HepG2 (cell line): ENCODE results near the gene ZNF747. TPM values are rescaled to one million over a fixed set of nuclear protein-coding genes. Genes with fewer than 3 reads are reported as not detected.
A peak's percentile ranks its signal among the peaks of the same experiment; 100 is the strongest.

Experiments used
- BRCA1 ChIP-seq: sonication (generic); formaldehyde crosslinking; IDR thresholded peaks from 2 replicates; pipeline ENCODE4 v1.4.0; 2020; ENCODE audit warnings: missing genetic modification reagents
- CAMTA2 ChIP-seq: sonication (generic); formaldehyde crosslinking; IDR thresholded peaks from 2 replicates; pipeline ENCODE4 v1.4.0; 2020; ENCODE audit warnings: mild to moderate bottlenecking, missing genetic modification reagents, borderline replicate concordance
- GABPA ChIP-seq, 2 experiments: IDR thresholded peaks; 2 replicates each; pipeline ENCODE4 v1.6.1; 2011 to 2016; ENCODE audit warnings: low read depth in 2 of 2, low read length in 1 of 2, missing biosample characterization in 1 of 2, missing genetic modification characterization in 1 of 2
- MAF1 ChIP-seq: sonication (generic); formaldehyde crosslinking; IDR thresholded peaks from 2 replicates; pipeline ENCODE4 v1.5.0; 2020; ENCODE audit warnings: missing genetic modification reagents, borderline replicate concordance
- MTF1 ChIP-seq: sonication (generic); formaldehyde crosslinking; IDR thresholded peaks from 2 replicates; pipeline ENCODE4 v1.5.0; 2020; ENCODE audit warnings: missing genetic modification reagents
- NCOA5 ChIP-seq: sonication (generic); formaldehyde crosslinking; IDR thresholded peaks from 2 replicates; pipeline ENCODE4 v1.4.0; 2020; ENCODE audit warnings: missing genetic modification reagents
- NFATC3 ChIP-seq: sonication (generic); formaldehyde crosslinking; IDR thresholded peaks from 2 replicates; pipeline ENCODE4 v1.5.1; 2020; ENCODE audit warnings: mild to moderate bottlenecking, missing genetic modification reagents
- SPEN ChIP-seq: sonication (generic); formaldehyde crosslinking; IDR thresholded peaks from 2 replicates; pipeline ENCODE4 v1.5.1; 2020; ENCODE audit warnings: low read depth, mild to moderate bottlenecking, missing genetic modification reagents
- SSRP1 ChIP-seq: IDR thresholded peaks from 2 replicates; pipeline ENCODE4 v1.6.1; 2016; ENCODE audit warnings: control low read depth
- ZBTB25 ChIP-seq: IDR thresholded peaks from 2 replicates; pipeline ENCODE4 v1.6.1; 2018; ENCODE audit warnings: missing genetic modification reagents
- ZNF136 ChIP-seq: sonication (generic); formaldehyde crosslinking; IDR thresholded peaks from 2 replicates; pipeline ENCODE4 v1.8.1; 2022; ENCODE audit warnings: low read depth, mild to moderate bottlenecking, moderate library complexity, missing genetic modification reagents
- ZNF143 ChIP-seq: sonication (generic); formaldehyde crosslinking; IDR thresholded peaks from 2 replicates; pipeline ENCODE4 v1.4.0; 2020; ENCODE audit warnings: missing genetic modification reagents
- ZNF230 ChIP-seq: sonication (generic); formaldehyde crosslinking; IDR thresholded peaks from 2 replicates; pipeline ENCODE4 v1.4.0; 2020; ENCODE audit warnings: mild to moderate bottlenecking, missing genetic modification reagents
- ZNF326 ChIP-seq: sonication (generic); formaldehyde crosslinking; IDR thresholded peaks from 2 replicates; pipeline ENCODE4 v1.4.0; 2020; ENCODE audit warnings: missing genetic modification reagents, borderline replicate concordance
- ZNF547 ChIP-seq: sonication (generic); formaldehyde crosslinking; IDR thresholded peaks from 2 replicates; pipeline ENCODE4 v1.5.1; 2020; ENCODE audit warnings: mild to moderate bottlenecking, missing genetic modification reagents
- polyA plus RNA-seq, 8 experiments: library from polyadenylated mRNA; depleted of rRNA in 3 of 8; stranded (reverse) in 7 of 8; unstranded in 1 of 8; fragments of >200 nt; fragmentation: Illumina TruSeq in 4 of 8; extraction: Trizol in 4 of 8; gene quantifications; 2 replicates each; pipeline versions ENCODE4 v1.2.1 to v1.2.3, GENCODE V29; 2011 to 2016; ENCODE audit warnings: low read depth in 4 of 8, missing spikeins in 1 of 8, mixed read lengths in 1 of 8; ENCODE audit not compliant: insufficient read depth in 1 of 8
- total RNA-seq, 5 experiments: library from RNA; depleted of rRNA; stranded (reverse); fragments of >200 nt; fragmentation: Illumina TruSeq; extraction: Trizol; gene quantifications; 2 replicates each; pipeline ENCODE4 v1.2.3, GENCODE V29; 2016; ENCODE audit warnings: low read depth in 1 of 5
- TF ChIP-seq, protein P1 (sequence below): sonication (generic); formaldehyde crosslinking; IDR thresholded peaks from 2 replicates; pipeline ENCODE4 v1.8.0; 2022; ENCODE audit warnings: mild to moderate bottlenecking, missing genetic modification reagents, moderate library complexity
- TF ChIP-seq, protein P2 (sequence below): sonication (generic); formaldehyde crosslinking; IDR thresholded peaks from 2 replicates; pipeline ENCODE4 v1.4.0; 2020; ENCODE audit warnings: mild to moderate bottlenecking, low read depth, missing genetic modification reagents
- TF ChIP-seq, protein P3 (sequence below), 2 experiments: sonication (generic) in 1 of 2; formaldehyde crosslinking in 1 of 2; IDR thresholded peaks; 2 replicates each; pipeline versions ENCODE4 v1.5.1 to v1.6.1; 2011 to 2020; ENCODE audit warnings: borderline replicate concordance in 1 of 2, low read depth in 1 of 2, low read length in 1 of 2, mild to moderate bottlenecking in 1 of 2, missing genetic modification reagents in 1 of 2, moderate library complexity in 1 of 2
- TF ChIP-seq, protein P4 (sequence below): sonication (generic); formaldehyde crosslinking; IDR thresholded peaks from 2 replicates; pipeline ENCODE4 v1.8.0; 2022; ENCODE audit warnings: missing genetic modification reagents, mild to moderate bottlenecking, moderate library complexity, borderline replicate concordance
- TF ChIP-seq, protein P5 (sequence below): IDR thresholded peaks from 2 replicates; pipeline ENCODE4 v1.6.1; 2016; ENCODE audit warnings: missing genetic modification reagents, missing compliant biosample characterization

ZNF747 gene
- total and polyA plus RNA-seq, 2 of the 13 experiments (the other 11 are each of a cell fraction or from before 2014, with no cell fraction given): 7.2 to 10.2 TPM

GRCh38 chr16:30535106-30535776 lies 583 bp upstream of the ZNF747 start (continued):
- TF ChIP-seq, protein P1, sequence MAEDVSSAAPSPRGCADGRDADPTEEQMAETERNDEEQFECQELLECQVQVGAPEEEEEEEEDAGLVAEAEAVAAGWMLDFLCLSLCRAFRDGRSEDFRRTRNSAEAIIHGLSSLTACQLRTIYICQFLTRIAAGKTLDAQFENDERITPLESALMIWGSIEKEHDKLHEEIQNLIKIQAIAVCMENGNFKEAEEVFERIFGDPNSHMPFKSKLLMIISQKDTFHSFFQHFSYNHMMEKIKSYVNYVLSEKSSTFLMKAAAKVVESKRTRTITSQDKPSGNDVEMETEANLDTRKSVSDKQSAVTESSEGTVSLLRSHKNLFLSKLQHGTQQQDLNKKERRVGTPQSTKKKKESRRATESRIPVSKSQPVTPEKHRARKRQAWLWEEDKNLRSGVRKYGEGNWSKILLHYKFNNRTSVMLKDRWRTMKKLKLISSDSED (CRISPR knock-in tag): no peak
- TF ChIP-seq GABPA (IDR thresholded peaks at IDR 0.05; ENCODE audit: low read depth, low read length): no peak
- TF ChIP-seq GABPA (CRISPR knock-in tag; IDR thresholded peaks at IDR 0.05; ENCODE audit: low read depth): no peak
- peak; percentile 77; the same call in 1 of the 2 replicates for TF ChIP-seq NFATC3
- TF ChIP-seq ZNF143 (CRISPR knock-in tag): no peak
- TF ChIP-seq, protein P2, sequence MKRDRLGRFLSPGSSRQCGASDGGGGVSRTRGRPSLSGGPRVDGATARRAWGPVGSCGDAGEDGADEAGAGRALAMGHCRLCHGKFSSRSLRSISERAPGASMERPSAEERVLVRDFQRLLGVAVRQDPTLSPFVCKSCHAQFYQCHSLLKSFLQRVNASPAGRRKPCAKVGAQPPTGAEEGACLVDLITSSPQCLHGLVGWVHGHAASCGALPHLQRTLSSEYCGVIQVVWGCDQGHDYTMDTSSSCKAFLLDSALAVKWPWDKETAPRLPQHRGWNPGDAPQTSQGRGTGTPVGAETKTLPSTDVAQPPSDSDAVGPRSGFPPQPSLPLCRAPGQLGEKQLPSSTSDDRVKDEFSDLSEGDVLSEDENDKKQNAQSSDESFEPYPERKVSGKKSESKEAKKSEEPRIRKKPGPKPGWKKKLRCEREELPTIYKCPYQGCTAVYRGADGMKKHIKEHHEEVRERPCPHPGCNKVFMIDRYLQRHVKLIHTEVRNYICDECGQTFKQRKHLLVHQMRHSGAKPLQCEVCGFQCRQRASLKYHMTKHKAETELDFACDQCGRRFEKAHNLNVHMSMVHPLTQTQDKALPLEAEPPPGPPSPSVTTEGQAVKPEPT (CRISPR knock-in tag): no peak
- no peak for TF ChIP-seq CAMTA2 (CRISPR knock-in tag)
- TF ChIP-seq ZNF547 (CRISPR knock-in tag): no peak
- no peak for TF ChIP-seq MTF1
- TF ChIP-seq NCOA5 (CRISPR knock-in tag): no peak
- peak; percentile 25 for TF ChIP-seq SSRP1
- no peak for TF ChIP-seq ZNF136 (CRISPR knock-in tag)
- TF ChIP-seq, protein P3, sequence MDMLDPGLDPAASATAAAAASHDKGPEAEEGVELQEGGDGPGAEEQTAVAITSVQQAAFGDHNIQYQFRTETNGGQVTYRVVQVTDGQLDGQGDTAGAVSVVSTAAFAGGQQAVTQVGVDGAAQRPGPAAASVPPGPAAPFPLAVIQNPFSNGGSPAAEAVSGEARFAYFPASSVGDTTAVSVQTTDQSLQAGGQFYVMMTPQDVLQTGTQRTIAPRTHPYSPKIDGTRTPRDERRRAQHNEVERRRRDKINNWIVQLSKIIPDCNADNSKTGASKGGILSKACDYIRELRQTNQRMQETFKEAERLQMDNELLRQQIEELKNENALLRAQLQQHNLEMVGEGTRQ (IDR thresholded peaks at IDR 0.05; ENCODE audit: low read depth, low read length): no peak
- TF ChIP-seq, protein P3 (CRISPR knock-in tag; IDR thresholded peaks at IDR 0.05; ENCODE audit: borderline replicate concordance): peak; percentile 5; the same call in 1 of the 2 replicates
- TF ChIP-seq, protein P4, sequence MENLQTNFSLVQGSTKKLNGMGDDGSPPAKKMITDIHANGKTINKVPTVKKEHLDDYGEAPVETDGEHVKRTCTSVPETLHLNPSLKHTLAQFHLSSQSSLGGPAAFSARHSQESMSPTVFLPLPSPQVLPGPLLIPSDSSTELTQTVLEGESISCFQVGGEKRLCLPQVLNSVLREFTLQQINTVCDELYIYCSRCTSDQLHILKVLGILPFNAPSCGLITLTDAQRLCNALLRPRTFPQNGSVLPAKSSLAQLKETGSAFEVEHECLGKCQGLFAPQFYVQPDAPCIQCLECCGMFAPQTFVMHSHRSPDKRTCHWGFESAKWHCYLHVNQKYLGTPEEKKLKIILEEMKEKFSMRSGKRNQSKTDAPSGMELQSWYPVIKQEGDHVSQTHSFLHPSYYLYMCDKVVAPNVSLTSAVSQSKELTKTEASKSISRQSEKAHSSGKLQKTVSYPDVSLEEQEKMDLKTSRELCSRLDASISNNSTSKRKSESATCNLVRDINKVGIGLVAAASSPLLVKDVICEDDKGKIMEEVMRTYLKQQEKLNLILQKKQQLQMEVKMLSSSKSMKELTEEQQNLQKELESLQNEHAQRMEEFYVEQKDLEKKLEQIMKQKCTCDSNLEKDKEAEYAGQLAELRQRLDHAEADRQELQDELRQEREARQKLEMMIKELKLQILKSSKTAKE (CRISPR knock-in tag): no peak
- TF ChIP-seq, protein P5, sequence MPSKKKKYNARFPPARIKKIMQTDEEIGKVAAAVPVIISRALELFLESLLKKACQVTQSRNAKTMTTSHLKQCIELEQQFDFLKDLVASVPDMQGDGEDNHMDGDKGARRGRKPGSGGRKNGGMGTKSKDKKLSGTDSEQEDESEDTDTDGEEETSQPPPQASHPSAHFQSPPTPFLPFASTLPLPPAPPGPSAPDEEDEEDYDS (CRISPR knock-in tag): 0 out of 2 replicates have a peak, but pooled peaks have one; percentile 12
- 0 out of 2 replicates have a peak, but pooled peaks have one; percentile 2 for TF ChIP-seq BRCA1 (CRISPR knock-in tag)
- no peak for TF ChIP-seq ZNF326 (CRISPR knock-in tag)
- TF ChIP-seq ZBTB25 (CRISPR knock-in tag): no peak
- TF ChIP-seq SPEN (CRISPR knock-in tag): no peak
- 0 out of 2 replicates have a peak, but pooled peaks have one; percentile 17 for TF ChIP-seq ZNF230 (CRISPR knock-in tag)
- no peak for TF ChIP-seq MAF1
